NCI-H2227 (cell line): Measurements from ENCODE around the gene ZNF598.
"Not testable (repeated sequence)": the region's sequence is repeated elsewhere in the genome, so short reads cannot be mapped to it uniquely, and the experiment has no call there.

Source experiments
- DNase-seq: peaks from one replicate; lab custom pipeline; 2025; ENCODE audit not compliant: unreplicated experiment; lab: John Stamatoyannopoulos, UW

Gene ZNF598

GRCh38 chr16:2040787-2041522 is 31.3 kb upstream of the ZNF598 start:
- DNase-seq = no peak

GRCh38 chr16:2040041-2040786 is 30.6 kb upstream of the ZNF598 start:
- DNase-seq = no peak

GRCh38 chr16:2039274-2040031 is 29.8 kb upstream of the ZNF598 start:
- no peak for DNase-seq

- no peak for DNase-seq
Observed at GRCh38 chr16:2038382-2039231, 29.0 kb upstream of the ZNF598 start.

- no peak for DNase-seq
Observed at GRCh38 chr16:2037647-2038381, 28.2 kb upstream of the ZNF598 start.

- DNase-seq = no peak
Observed at GRCh38 chr16:2037115-2037514, 27.5 kb upstream of the ZNF598 start.

- no peak for DNase-seq
Observed at GRCh38 chr16:2036200-2036966, 26.8 kb upstream of the ZNF598 start.

- peak; percentile 53 for DNase-seq
Observed at GRCh38 chr16:2035431-2036199, 26.0 kb upstream of the ZNF598 start.

- DNase-seq = no peak
Observed at GRCh38 chr16:2034696-2035430, 25.2 kb upstream of the ZNF598 start.

GRCh38 chr16:2033909-2034695 is 24.5 kb upstream of the ZNF598 start:
- DNase-seq = not testable (repeated sequence)

GRCh38 chr16:2033057-2033908 is 23.7 kb upstream of the ZNF598 start:
- DNase-seq = peak; percentile 22

GRCh38 chr16:2032285-2033056 is 22.9 kb upstream of the ZNF598 start:
- no peak for DNase-seq

GRCh38 chr16:2031081-2031577 is 21.5 kb upstream of the ZNF598 start:
- DNase-seq = no peak

- DNase-seq = no peak
Observed at GRCh38 chr16:2030036-2030435, 20.4 kb upstream of the ZNF598 start.

- no peak for DNase-seq
Observed at GRCh38 chr16:2029350-2029749, 19.7 kb upstream of the ZNF598 start.
